B cell (primary cell): ENCODE measurements around the gene S100A5.

Experiments used
- EZH2 ChIP-seq: IDR thresholded peaks from 2 replicates; pipeline ENCODE4 v1.6.1; 2012; ENCODE audit warnings: borderline replicate concordance, low read depth, mild to moderate bottlenecking, moderate library complexity, low read length; ENCODE audit not compliant: insufficient read depth, poor library complexity, severe bottlenecking
- TF ChIP-seq, protein P1 (sequence below): fragments of 200-600 bp; IDR thresholded peaks from one replicate; pipeline ENCODE4 v1.8.0; 2022; ENCODE audit warnings: antibody characterized with exemption, mild to moderate bottlenecking

DNA sequence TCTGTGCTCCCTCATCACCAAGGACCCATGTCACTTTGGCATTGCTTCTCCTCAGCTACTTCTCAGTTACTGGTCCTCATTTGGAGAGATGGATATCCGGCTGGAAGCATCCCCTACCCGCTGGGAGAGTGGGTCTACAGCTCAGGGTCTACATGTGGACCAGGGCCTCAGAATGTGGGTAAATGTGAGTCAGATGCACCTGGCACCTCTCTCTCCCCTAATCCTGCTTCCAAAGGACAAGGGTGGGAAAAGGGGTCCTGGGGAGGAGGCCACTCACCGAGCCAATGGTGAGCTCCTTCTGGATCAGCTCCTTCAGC, 5.9 kb downstream of the S100A5 start:
- TF ChIP-seq, protein P1, sequence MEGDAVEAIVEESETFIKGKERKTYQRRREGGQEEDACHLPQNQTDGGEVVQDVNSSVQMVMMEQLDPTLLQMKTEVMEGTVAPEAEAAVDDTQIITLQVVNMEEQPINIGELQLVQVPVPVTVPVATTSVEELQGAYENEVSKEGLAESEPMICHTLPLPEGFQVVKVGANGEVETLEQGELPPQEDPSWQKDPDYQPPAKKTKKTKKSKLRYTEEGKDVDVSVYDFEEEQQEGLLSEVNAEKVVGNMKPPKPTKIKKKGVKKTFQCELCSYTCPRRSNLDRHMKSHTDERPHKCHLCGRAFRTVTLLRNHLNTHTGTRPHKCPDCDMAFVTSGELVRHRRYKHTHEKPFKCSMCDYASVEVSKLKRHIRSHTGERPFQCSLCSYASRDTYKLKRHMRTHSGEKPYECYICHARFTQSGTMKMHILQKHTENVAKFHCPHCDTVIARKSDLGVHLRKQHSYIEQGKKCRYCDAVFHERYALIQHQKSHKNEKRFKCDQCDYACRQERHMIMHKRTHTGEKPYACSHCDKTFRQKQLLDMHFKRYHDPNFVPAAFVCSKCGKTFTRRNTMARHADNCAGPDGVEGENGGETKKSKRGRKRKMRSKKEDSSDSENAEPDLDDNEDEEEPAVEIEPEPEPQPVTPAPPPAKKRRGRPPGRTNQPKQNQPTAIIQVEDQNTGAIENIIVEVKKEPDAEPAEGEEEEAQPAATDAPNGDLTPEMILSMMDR: no peak
- no peak for TF ChIP-seq EZH2
